GM19395 (cell line): Measurements from ENCODE around the gene SH3RF1.

ENCODE experiments used
- ATAC-seq: cut with Tn5 transposase; IDR thresholded peaks from one replicate; pipeline ENCODE4 v1.9.1; 2021; ENCODE audit warnings: mild to moderate bottlenecking, moderate library complexity; ENCODE audit not compliant: unreplicated experiment

Gene SH3RF1

DNA sequence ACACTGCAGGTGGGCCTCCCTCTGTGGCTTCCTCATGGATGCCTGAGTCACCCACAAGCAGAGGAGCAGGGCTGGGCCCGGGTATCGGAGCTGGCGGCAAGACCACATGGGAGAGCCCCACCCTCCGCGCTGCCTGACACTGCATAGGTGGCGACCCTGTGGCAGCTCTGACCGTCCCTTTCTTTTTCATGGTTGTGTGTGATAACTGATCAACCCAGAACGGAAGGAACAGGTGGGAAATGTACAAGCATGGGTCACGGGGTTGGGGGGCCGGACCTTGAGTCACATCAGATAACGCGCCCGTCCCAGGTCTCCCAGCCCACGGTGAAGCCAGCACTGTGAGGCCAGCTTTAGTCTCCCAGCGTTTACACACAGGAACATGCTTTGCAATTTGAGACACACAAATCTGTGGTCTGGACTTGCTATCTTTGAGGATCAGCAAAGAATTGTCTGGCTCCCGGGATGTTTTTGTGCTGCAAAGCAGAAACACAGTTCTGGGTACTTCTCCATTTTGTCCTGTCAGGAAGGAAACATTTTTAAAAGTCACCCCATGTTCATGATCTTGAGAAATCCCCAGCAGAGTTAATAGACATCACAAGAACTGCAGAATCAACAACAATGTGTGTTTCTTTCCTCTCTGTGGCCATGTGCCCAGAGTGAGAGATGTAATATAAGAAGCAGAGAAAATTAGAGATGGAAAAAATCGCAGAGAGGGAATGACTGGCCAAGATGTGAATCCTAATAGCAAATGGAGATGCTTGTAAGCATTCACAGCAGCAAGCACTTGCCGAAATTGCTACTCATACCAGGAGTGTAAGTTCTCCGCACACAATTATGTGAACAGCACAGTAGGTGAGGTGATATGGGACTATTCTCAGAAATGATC, 190.6 kb downstream of the SH3RF1 start:
- peak; percentile 87 for ATAC-seq

DNA sequence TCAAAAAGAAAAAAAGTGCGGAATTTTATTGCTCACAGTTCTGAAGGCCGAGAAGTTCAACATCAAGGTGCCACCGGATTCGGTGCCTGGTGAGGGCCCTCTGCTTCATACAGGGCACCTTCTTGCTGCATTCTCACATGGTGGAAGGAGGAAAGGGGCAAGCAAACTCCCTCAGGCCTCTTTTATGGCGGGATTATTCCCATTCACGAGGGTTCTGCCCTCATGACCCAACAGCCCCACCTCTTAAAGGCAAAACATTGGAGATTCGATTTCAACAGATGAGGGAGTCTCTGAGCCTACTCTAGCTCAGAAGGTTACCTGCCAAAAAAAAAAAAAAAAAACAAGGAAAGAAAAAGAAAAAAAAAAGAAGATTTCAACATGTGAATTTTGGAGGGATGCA, 196.6 kb downstream of the SH3RF1 start:
- ATAC-seq, result no peak

DNA sequence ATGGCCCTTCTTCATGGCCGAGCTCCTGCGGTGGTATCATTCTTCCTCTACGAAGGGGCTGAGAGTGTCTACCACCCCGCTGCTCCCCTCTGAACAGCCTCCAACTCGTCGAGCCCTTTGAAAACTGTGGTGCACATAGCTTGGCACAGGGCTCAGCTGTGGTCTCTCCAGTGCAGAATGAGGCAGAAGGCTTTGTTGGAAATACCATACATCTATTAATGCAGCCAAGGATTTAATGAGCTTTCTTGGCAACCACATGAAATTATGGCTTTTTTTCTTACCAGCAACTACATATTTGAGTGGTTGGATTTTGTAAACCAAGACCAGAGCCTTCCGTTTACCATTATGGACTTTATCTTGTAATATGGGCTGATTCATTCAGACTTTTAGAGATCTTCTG, 199.0 kb downstream of the SH3RF1 start:
- ATAC-seq, result no peak

DNA sequence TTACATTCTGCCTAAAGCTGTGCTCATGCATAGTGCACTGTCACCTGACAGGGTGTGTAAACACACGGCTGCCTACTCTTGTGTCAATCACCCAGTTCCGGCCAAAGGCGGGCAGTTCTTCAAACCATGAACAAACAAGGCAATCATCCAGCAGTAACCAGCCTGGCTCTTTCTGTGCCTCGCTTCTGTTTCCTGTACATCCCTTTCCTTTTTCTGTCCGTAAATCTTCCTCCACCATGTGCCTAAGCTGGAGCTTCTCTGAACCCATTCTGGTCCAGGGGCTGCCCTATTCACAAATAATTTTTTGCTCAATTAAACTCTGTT, 199.9 kb downstream of the SH3RF1 start:
- no peak for ATAC-seq

DNA sequence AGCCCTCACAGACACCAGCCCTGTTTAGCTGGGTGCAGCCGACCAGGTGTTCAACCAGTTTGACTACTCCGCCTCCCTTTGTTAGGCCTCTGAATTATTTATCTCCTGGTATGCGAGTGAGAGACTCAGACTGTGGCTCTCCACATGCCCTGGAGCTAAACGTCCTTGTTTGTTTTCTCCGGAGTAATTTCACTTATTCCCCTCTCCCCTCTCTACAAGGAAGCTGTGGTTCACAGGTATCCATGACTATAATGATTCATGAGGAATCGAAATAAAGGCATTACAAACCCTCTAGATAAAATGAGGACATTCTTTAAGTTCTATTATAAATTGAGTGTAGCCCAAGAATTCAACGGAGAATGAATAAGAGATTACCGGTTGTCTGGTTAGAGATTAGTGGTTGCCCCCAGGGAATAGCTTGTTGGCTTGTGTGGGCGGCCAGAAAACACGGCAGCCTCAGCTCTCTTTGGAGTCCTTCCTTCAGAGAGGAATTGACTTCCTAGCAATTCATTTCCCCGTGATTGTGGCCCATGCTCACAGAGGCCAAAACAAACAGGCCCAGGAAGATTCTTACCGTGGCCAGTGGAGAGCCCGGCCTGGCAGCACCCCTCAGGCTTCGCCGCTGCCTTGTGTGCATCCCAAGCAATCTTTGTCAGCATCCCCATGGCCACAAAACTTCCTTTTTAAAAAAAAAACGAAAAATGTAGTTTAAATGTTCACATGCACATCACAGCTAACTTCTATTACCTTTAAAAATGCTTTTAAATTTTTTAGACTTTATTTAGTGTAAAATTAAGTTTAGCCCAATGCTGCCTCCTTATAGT, 200.5 kb downstream of the SH3RF1 start:
- ATAC-seq, result no peak

DNA sequence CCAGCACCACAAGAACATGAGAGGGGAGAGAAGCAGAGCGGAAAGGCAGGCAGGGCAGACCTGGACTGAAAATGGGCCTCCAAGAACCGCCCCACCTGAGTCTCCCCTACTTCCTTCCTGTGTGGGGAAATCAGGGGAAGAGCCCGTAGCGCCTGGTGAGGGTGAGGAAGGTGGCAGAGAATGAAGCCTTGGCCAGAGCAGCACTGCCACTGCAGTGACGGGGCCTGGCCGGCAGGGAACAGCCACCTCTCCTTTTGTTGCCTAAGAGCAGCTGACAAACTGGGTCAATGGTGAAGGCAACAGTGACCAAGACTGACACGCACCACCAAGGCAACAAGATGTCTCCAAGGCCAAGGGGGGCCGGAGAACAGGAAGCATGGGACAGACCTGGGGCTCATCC, 202.3 kb downstream of the SH3RF1 start:
- ATAC-seq, result no peak

DNA sequence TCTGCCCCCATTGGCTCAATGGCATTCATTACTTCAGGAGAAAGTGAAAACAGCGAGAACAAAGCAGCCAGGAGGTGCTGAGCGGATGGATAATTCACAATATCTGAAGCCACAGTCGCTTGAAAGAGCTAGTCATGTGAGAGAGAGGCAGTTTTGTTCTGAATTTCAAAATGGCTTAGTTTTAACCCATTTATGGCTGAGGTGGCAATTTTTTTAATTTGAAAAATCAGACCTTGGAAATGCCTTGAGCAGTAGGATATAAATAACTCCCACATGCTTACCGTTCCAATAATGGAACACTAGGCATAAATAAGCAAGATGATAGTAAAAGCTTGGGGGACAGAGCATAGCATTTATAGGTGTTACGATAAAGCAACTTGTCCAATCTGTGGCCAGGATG, 203.8 kb downstream of the SH3RF1 start:
- ATAC-seq, result no peak

DNA sequence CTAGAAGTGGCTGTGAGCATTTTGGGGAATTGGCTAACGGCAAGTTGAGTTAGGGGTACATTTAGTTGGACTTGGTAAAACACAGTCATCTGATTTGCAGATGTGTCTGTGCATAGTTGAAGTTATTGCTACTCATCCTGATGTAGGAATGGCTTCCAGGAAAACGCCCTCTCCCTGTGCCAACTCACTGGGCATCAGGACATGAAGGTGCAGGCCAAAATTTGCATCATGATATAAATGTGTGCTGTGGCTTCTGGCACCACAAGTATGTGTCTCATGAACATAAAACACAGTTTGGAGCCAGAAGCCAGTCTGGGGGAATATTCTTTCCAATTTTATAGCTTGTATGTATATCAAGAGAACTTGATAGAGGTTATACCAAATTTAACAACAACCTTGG, 206.5 kb downstream of the SH3RF1 start:
- ATAC-seq, result no peak

DNA sequence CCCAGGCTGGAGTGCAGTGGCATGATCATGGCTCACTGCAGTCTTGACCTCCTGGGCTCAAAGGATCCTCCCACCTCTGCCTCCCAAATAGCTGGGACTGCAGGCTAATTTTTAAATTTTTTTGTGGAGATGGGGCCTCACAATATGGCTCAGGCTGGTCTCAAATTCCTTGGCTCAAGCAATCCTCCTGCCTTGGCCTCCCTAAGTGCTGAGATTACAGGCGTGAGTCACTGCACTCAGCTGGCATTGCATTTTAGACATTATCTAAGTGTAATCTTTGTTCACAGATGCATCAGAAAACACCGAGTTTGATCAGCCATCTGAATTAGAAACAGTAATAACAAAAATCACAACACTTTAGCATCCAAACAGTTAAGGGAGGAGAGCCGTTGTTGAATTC, 207.3 kb downstream of the SH3RF1 start:
- ATAC-seq, result no peak

DNA sequence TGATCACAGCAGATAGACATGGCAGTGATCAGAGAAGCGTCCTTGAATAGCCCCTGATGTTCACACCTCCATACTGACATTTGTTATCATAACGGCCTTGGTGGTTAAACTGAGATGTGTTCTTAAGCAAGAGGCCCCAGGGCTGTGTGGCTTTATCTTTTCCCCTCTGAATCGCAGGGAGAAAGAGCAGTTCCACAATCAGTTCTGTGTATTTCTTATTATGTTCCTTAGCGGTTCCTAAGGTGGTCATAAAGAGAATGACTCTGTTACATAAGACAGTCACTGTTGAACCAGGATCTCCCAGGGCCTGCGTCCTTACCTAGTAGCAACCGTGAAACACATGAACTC, 207.9 kb downstream of the SH3RF1 start:
- no peak for ATAC-seq

DNA sequence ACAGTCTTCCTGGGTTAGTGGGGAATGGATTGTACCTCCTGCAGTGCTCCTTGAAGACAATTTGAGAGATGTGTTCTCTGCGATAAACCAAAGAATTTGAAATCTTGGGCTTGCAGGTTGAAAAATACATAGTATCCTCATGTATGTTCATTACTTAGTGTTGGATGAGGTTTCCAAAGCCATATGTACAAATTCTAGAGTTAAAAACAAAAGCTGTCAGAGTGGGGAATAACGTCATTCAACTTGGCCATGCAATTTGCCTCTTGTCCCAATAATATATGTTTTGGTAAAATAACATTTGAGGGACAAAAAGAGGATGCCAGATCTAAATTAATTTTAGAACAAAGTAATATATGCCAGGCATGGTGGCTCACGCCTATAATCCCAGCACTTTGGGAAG, 209.4 kb downstream of the SH3RF1 start:
- no peak for ATAC-seq

DNA sequence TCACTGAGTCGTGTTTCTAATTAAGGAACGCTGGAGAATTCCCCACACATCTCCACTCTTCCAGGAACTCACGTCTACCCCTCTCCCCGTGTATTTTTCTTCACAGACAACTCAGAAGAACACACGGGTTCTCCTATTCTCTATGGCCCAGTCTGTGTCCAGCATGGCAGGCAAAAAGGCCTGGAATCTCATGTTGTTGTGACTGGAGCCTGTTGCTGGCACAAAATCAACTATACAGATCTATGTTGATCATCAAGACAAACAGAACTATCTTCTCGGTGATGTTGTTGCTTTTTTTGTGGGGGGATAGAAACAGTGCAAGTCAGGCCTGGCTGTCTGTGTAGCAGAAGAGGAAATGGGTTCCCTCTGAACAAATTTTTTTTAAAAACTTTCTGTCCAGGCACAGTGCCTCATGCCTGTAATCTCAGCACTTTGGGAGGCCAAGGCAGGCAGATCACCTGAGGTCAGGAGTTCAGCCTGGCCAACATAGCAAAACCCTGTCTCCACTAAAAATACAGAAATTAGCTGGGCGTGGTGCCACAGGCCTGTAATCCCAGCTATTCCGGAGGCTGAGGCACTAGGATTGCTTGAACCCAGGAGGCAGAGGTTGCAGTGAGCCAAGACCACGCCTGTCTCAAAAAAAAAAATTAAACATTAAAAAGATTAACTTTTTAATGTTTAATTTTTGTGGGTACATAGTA, 210.2 kb downstream of the SH3RF1 start:
- no peak for ATAC-seq

DNA sequence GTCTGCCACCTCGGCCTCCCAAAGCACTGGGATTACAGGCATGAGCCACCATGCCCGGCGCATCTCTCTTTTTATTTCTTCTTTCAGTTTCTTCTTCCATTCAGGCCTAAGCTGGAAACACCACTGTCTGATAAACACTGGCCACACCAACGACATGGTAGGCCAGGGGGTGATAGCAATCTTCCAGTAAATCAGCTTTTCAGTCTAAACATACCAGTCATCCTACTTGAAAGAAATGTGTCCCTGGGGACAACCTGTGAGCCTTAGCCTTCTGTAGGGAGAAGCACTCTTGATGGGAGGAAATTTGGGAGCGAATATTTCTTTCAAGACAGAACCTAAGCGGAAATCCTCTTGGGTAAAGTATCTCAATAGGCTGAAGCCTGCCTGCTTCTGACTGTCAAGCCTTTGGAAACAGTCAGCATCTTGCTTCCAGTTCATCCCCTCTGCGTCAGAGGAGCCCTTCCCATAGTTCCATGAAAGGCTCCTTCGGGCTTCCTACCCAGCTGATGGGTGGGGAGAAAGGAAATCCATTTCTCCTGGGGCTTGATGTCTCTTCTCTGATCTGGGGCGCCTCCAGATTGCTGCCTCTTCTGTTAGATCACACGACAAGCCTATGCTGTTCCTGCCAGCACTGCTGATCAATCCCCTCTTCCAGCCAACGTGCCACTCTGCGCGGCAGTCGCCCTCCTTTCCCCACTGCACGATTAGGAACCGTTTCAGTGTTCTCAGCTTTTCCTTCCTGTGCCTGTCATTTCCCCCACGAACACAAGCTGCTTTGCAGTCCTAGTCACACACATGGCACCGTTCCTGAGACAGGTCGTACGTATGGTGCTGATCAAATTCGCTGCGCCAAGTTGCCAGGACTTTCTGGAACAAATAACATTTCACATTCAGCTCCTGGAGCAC, 211.2 kb downstream of the SH3RF1 start:
- no peak for ATAC-seq

DNA sequence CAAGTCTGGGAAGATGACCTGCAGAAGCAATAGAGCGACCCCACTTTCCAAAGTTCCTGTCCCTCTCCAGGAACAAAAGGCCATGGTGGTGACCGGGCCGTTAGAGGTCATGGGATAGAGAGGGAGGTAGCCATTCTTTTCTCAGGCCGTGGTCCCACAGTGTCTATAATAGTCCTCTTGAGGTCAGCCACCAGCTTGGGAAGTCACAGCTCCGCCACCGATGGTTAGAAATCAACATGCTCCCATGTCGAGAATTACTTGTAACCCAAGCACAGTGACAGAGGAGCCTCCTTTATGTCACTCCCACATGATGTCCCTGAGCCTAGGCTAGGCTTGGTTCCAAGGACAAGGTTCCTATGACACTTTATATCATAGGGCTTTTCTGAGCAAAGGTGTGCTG, 212.4 kb downstream of the SH3RF1 start:
- ATAC-seq, result no peak

DNA sequence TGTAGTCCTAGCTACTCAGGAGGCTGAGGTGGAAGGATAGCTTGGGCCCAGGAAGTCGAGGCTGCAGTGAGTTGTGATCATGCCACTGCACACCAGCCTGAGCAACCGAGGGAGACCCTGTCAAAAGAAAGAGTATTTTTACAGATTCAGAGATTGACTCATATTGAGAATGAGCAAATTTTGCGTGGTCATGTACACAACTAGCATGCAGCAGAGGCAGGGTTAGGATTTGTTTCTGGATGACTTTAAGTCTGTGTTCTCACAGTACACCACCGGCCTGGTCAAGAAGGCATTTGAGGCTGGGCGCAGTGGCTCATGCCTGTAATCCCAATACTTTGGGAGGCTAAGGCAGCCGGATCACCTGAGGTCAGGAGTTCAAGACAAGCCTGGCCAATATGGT, 215.9 kb downstream of the SH3RF1 start:
- ATAC-seq, result peak; percentile 61

DNA sequence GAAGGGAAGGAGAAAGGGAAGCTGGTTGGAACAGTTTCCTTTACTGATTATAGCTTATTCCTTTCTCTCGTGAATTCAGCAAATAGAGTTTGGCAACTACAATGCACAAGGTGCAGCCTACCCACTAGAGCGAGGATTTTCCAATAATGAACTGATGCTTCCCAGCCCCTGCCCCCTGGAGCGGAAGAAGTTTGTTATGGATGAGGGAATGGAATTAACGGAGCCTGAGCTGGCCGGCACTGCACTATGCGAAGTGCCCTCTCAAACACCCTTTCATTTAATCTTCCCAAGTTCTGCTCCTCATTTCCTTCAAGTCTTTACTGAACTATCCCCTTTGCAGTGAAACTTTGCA, 218.2 kb downstream of the SH3RF1 start:
- ATAC-seq, result no peak

DNA sequence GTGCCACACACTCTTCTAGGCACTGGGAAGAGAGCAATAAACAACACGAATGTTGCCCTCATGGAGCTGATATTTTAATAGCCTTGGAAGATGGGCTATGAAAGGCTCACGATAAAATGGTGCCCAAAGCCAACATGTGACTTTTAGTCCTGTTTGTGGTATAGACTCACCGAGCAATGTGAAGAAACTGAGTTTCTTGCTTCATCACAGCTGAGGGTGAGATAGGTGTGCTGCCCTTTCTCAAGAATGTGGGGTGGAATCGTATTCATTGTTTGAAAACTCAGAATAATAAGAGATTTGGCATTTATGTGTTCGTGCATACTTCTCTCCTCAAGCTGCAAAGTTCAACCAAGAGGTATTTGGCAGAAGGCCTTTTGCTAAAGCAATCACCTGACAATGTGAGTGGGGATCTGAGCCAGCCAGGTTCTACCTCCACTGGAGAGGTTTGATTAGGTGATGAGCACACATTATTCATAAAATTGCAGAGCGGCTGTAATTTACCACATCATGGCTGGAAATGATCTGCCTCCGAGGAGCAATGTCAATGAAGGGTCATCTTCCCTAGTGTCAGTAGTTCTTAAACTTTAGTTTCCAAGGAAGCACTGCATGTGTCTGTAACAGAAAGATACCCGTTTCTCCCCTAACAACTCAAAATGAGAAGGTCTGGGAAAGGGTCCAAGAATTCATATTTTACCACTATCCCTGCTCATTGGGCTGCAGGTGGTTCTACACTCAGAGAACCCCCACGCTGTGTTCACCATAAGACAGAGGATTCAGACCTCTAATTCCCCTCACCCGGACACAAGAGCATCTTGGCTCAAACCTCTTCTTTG, 218.8 kb downstream of the SH3RF1 start:
- no peak for ATAC-seq

DNA sequence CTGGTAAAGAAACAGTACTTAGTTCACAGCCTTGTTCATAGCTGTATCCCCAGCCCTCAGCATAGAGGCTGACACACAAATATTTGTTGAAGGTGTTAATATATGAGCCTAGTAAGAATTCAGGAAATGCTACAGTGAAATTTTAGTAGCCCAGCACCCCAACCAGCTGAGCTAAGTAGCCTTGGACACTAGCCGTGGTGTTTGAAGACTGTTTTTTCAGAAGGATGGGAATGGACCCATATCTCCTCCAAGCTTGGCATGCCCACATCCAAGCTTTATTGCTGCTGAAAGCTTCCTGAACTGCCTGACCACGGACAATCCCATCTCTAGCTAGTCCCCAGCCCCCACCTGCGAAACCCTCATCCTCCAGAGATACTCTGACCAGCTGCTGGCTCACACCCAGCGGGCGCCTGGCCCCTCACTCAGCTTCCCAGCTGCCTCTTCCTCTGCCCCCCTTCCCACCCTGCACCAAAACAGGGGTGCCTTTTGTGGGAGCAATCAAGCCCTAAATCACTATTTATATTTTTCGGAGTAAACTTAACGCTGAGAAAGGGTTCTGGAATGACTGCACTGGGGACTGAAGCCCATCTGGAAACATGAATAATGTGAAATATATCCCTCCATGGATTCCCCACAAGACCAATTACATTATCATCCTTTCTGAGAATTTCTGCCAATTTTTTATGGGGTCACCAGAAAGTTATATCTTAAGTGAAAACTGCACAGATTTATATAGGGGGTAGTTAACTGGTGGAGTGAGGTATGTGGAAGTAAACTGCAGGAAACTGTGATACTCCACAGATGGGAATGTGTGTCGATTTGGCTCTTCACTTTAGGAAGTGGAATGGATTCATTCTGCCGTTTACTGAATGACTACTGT, 219.6 kb downstream of the SH3RF1 start:
- ATAC-seq, result no peak

DNA sequence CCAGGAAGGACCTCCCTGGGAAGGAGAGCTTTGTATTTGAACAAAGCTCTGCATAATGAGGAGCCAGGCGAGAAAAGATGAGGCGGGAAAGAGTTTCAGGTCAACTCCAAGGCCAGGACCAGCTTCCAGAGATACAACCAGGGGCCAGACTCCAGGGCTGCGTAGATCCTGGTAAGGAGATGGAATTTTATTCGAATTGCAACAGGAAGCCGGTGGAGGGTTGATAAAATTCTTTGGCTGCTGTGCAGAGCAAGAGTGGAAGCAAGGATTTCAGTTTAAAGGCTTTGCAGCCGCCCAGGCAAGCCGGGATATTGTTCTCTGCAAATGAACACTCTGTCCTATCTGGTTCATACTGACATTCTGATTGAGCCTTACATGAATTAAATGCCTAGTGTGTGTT, 220.5 kb downstream of the SH3RF1 start:
- no peak for ATAC-seq
